ENCODE data around the gene NPL.

DNA sequence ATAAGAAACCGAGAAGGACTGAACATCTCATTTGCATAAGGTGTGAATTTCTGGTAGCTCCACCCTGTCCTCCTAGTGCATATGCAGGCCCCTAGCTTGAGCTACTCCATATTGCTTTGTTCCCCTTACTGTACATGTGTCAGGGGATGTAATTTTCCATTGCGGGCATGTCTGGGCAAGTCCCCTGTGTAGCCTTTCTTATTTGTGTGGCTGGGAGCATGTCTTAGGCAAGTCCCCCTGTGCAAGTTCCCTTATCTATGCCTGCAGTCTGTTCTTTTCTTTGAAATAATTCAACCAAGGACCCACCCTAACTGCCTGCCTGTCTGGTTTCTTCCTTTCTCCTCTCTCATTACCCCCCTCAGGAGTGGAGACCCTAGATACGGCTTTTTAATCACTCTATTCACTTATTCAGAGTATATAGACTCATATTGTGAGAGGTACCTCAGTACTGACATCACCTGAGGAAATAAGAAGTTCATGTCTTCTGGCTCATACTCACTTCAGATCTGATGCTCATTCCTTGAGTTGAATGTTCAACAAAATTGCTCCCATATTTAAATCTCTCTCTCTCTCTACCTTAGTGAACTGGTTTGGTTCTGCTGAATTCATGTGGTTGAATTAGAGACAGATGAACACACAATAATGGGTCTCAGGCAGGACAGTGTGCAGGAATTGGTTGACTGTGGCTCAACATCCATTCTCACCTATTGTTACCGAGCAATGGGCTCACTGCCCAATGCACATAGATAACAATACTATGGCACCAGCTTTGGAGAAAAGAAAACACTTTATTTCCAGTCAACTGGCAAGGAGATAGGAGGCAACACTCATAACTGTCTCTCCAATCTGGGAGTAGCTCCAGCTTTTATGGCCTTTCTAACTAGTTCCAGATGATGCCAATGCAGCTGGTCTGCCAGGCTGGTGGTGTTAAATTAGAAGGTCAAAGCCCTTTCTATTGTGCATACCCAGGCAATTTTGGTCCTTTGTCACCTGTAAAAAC, 27.9 kb upstream of the NPL start:
- TF ChIP-seq CTCF (IDR thresholded peaks at IDR 0.05; ENCODE audit: low read length): no peak
- TF ChIP-seq EZH2 (optimal IDR thresholded peaks at IDR 0.05; ENCODE audit: low read depth, low read length): no peak

All from MM.1S (cell line).